Measurements from ENCODE around the gene DENND4B. TPM values are rescaled to one million over a fixed set of nuclear protein-coding genes. Genes with fewer than 3 reads are reported as not detected.
A peak's percentile ranks its signal among the peaks of the same experiment; 100 is the strongest.

Gene DENND4B
- total RNA-seq, 1 donor: 27.6 TPM

GRCh38 chr1:153968972-153969371 is 22.5 kb upstream of the DENND4B start:
- DNase-seq (ENCODE audit: low read depth): no peak
- H3K4me3 ChIP-seq (ENCODE audit: low read depth, low read length): no peak overlapping the region
- TF ChIP-seq CTCF (IDR thresholded peaks at IDR 0.05; ENCODE audit: insufficient read depth, low read depth, low read length): no peak

- no peak for DNase-seq (ENCODE audit: low read depth)
- peak overlapping the region; percentile 73 for H3K4me3 ChIP-seq (ENCODE audit: low read depth, low read length)
- no peak for TF ChIP-seq CTCF (IDR thresholded peaks at IDR 0.05; ENCODE audit: insufficient read depth, low read depth, low read length)
These were observed 21.9 kb upstream of the DENND4B start for GRCh38 chr1:153968408-153968807.

GRCh38 chr1:153968000-153968363 is 21.5 kb upstream of the DENND4B start:
- H3K4me3 ChIP-seq (ENCODE audit: low read depth, low read length): peak overlapping the region; percentile 73
- TF ChIP-seq CTCF (IDR thresholded peaks at IDR 0.05; ENCODE audit: insufficient read depth, low read depth, low read length): no peak
- DNase-seq (ENCODE audit: low read depth): no peak

- peak; percentile 99 for DNase-seq (ENCODE audit: low read depth)
- peak within 1 kb of the TSS; percentile 73 for H3K4me3 ChIP-seq (ENCODE audit: low read depth, low read length)
- peak; percentile 45 for TF ChIP-seq CTCF (IDR thresholded peaks at IDR 0.05; ENCODE audit: insufficient read depth, low read depth, low read length)
These were observed 20.8 kb upstream of the DENND4B start, which contains the start of gene CREB3L4 for GRCh38 chr1:153967107-153967999. Gene CREB3L4 (plus strand): TSS chr1:153967902. CDS start chr1:153968526, 624 bp downstream.

GRCh38 chr1:153963850-153964331 is 17.4 kb upstream of the DENND4B start:
- no peak for TF ChIP-seq CTCF (IDR thresholded peaks at IDR 0.05; ENCODE audit: insufficient read depth, low read depth, low read length)
- no peak for DNase-seq (ENCODE audit: low read depth)
- H3K4me3 ChIP-seq (ENCODE audit: low read depth, low read length): peak overlapping the region; percentile 80

GRCh38 chr1:153963030-153963849 is 16.7 kb upstream of the DENND4B start, which contains the start of gene SLC39A1:
Gene SLC39A1 (minus strand): TSS chr1:153963537. CDS start chr1:153962715, 822 bp downstream.
- peak within 1 kb of the TSS; percentile 80 for H3K4me3 ChIP-seq (ENCODE audit: low read depth, low read length)
- no peak for TF ChIP-seq CTCF (IDR thresholded peaks at IDR 0.05; ENCODE audit: insufficient read depth, low read depth, low read length)
- DNase-seq (ENCODE audit: low read depth): peak; percentile 97

Measured in fibroblast of villous mesenchyme (primary cell).